NCI-H748 treated with DMSO at 0.1 percent for 48 hours (cell line): ENCODE measurements around the gene PARD3.

Experiments used
- DNase-seq: peaks from one replicate; lab custom pipeline; 2025; lab: John Stamatoyannopoulos, UW

Gene PARD3

DNA sequence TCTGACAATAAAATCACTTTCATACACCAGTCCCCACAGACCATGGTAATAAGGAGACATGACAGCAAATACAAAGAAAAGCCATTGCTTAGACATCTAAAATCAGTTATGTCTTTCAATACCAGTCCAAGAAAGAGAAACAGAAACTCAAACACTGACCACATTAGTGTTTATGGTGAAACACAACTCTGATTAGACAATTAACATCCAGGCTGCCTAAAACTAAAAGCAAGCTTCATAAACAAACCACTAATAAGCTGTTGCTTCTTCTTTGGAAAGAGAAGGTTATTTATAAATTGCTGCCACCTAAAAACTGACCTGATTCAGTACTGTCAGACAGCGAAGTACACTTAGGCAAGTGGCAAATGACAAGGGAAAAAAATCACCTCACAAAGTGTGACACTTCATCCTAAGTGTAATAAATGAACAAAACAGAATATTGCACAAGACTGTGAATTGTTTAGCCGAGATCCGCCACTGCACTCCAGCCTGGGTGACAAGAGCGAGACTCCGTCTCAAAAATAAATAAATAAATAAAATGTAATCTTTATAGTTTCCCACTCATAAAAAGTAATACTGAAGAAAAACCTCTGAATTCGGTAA lies 277.4 kb downstream of the PARD3 start:
- DNase-seq, result no peak

- DNase-seq, result no peak
Observed at GRCh38 chr10:34535872-34536271, 279.2 kb downstream of the PARD3 start.

DNA sequence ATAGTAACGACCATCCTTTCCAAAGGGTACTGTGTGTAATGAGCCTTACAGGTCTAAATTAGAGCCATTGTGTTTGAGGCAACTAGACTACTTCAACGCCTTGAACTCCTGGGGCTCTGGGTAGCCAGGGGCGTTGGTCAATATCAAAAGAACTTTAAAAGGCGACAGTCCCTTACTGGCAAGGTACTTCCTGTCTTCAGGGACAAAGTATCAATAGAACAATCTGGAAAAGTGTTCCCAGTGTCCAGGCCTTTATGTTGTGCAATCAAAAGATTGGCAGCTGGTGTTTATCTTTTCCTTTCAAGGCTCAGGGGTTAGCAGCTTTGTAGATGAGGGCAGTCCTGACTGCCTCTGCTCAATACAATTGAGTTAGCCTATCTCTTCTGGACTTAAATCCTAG lies 284.3 kb downstream of the PARD3 start:
- DNase-seq, result no peak

DNA sequence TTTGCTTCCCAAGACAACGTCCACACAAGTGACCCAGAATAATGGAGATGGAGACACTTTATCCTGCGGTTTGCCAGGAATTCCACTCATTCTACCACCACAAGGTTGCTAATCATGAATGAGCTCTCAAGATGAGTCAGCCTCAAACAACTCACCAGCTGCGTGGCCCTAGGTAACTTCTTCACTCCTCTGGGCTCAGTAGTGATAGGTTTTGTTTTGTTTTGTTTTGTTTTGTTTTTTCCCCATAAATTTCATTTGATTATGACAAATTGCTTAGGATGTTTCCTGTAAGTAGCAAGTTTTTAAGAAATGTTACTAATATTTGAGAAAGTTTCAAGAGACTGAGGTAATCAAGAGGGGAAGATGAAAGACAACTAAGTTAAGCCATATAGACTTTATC lies 286.8 kb downstream of the PARD3 start:
- no peak for DNase-seq

DNA sequence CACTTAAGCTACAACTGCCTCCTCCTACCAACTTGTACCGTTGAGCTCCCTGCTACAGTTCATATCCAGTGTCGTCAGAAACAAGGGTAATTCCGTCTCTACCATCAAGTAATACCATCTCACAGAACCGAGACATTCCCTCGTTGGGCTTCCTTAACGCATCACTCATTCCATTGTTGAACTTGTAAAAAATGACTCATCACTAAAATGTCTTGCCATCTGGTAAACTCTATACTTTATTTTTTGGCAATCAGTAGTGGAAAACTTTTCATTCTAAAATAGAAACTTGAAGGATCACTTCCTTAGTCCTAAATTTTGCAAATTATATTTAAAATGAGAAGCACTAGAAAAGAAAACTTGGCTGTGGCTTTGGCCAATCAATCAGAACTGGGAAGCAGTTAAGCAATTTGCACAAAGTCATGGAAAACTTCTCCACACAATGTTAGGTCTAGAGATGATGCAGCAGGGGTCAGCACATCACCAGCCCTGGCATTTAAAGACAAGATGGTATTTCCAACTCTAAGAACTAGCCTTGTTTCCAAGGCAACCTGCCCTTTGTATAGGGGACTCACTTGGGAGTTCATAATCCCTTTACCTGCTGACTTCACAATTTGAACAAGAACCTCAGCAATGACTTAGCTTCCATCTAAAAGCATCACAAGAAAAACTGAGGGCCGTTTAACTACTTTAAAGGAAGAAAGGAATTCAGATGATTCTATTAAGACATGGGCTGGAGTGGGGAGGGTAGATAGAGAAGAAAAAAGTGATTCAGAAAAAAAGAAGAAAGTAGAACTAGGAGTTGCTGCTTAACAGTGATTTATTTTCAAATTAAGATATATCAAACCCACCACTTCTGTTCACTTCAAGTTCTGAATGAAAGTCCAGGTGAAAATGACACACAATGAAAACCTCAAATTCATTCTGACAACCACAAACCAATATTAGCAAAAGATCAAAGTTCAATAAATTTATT lies 288.1 kb downstream of the PARD3 start:
- no peak for DNase-seq

DNA sequence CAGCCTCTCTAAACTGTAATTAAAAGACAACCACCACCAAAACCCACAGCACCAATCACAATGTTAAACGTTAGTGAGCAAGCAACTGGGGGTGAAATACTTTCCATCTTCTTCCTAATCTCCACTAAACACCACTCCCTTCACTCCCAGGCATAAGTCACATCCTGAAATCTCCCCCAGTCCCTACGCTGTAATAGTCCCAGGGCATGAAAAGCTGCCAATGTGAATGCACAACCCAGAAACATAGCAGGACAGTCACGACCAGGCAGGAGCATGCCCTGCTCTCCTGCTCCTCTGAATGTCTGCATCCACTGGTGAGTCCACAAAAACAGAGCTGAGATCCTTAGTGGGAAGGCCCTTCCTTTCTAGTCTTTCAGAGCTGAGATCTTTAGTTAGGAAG lies 288.9 kb downstream of the PARD3 start:
- DNase-seq, result no peak

DNA sequence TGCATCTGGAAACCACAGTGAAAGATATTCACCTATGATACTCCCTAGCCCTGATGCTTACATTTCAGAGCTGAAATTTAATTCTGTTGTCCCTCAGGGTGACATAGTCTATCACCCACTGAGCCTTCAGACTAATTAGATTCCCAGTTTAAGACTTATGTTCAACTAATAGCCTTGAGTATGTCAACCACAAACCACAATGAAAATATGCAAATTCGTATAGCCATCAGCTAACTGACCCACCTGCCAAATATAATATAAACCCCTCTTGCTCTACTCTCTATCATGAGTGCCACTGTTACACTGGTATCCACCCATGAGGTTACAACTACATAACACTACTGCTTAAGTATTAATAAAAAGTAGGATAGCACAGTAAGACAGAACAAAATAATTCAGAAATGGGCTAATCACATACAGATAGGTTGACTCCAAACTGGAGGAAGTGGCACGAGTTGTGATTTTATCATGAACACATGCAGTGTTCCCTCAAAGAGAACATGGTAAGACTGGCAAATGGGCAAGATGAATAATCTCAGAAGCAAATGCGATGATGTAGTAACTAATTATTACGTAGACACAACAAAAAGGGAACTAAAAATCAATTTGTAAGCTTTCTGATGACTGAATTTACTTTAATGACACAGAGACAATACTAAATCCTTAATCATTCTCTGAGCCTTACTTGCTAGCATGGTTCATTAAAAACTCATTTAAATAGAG lies 290.6 kb downstream of the PARD3 start:
- DNase-seq, result no peak

DNA sequence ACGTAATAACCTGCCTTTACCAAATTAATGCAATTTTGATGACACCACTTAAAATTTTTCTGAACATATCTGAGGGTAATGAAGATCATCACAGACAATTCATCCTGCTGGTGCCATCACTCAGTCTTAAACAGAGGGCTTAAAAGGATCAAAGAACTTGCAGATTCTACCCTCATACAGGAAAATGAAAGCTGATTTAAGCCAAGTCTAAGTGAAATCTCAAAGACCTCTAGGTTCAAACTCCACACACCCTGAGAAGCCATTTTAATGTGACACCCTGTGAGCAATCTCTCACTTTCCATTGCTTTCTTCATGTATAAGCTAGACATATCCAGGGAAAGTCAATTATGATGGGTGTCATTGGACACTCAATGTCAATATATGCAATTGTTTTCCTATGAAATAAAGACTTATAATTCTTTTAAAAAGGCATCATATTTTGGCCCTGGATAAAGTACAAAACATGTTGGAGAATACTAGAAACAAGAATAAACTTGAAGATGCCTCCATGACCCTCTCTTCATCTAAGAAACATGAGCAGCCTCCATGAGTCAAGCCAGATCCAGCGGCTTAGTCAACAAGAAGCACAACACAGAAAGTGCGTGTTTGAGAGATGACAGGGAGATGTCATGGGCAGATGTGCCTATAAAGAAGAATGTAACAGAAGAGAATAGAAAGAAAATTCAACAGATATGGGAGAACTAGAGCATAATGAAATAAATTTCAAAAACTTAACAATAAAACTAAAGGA lies 291.9 kb downstream of the PARD3 start:
- no peak for DNase-seq

DNA sequence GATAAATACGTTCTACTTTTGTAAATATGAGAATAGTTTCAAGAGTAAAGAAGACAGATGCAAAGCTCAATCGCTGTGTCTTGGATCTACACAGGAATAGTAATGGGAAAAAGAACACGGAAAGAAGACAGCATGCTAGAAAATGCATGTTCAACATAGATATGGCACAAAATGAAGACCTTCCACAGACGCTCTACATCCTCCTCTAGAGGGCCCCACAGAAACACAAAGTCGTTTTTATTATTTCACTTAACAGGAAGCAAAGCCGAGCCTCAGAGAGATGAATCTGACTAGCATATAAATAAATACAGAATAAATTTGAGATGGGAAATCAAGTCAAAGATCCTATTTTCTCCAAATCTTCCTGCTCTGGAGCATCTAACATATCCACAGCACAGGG lies 292.6 kb downstream of the PARD3 start:
- peak; percentile 68 for DNase-seq

DNA sequence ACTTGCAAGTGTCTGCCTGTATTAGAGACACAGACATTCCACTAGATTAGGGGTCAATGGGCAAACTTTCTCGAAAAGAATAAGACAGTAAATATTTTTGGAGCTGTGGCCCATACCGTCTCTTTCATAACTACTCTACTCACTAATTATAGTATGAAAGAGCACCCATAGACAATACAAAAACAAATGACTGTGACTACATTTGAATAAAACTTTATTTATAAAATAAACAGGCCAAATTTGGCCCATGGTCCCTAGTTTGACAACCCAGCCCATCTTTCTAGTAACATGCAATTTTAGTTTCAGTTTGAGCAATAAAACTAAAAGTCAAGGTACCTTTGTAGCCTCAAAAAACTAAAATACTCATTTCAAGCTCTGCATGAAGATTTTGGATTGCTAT lies 294.6 kb downstream of the PARD3 start:
- no peak for DNase-seq

DNA sequence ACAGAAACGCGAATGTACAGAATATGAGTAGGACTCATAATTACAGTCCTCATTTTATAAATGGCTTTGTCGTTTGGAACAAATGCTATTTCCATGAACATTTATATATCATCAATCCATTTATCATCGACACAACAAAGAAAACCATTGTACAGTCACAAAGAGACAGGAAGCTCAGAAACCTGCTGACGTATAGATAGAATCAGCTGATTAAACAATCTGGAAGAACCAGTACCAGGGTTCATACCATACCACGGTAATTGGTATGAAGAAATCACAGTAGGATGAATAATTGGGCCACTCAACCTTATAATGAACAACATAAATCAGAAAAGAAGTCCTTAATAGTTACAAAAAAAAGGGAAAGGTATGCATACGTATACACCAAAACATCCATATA lies 295.0 kb downstream of the PARD3 start:
- peak; percentile 72 for DNase-seq

DNA sequence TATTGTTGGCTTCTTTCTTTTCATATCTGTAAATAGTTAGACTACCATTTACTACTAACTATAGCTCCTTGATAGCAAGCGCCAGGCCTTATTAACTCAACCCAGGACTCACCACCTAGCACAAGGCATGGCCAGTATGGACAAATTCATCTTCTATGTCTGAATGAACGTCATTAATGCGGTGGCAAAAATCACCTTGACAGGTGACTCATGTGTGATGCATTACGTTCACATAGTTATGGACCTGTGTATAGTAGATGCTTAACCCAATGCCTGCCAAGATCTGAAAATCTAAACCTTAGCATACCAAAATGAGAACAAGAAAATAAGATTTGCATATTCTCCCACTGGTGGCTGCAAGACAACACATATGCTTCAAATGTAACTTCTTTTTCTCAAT lies 300.8 kb downstream of the PARD3 start:
- no peak for DNase-seq

DNA sequence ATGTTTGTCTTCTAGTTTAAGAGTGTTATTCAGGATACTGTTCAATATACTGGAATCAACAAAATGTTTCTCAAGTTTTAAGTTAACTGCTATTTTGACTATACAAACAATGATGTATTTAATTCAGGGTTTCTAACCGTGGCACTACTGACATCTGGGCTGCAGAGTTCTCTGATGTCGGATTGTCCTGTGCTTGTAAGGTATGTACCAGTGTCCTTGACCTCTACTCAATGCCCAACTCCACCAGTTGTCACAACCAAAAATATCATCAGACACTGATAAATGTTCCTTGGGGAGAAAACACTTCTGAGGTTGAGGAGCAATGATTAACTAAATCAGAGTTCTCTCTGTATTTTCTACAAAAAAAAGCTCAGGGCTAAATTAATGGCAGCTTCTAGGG lies 301.5 kb downstream of the PARD3 start:
- no peak for DNase-seq

- peak; percentile 76 for DNase-seq
Observed at GRCh38 chr10:34507217-34507616, 307.9 kb downstream of the PARD3 start.

GRCh38 chr10:34506786-34507185 lies 308.3 kb downstream of the PARD3 start:
- DNase-seq, result peak; percentile 68

DNA sequence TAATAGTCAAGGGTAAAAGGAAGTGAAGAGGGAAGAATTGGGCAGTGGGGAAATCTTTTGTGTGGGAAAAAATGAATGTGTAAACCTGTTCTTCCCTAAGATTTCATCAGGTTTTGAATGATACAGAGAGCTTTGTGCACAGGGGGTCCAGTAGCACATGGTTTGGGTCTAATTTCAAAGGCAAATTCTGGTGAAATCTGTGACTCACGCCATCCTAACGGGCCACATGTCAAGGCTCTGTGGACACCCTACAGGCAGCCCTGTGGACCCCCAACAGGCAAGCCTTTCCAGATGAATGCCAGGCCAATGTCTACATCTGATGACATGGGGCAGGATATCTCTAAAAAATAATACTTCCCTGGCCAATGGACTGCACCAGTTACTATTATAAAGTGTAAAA lies 309.8 kb downstream of the PARD3 start:
- DNase-seq, result no peak

GRCh38 chr10:34504534-34504933 lies 310.6 kb downstream of the PARD3 start:
- no peak for DNase-seq

DNA sequence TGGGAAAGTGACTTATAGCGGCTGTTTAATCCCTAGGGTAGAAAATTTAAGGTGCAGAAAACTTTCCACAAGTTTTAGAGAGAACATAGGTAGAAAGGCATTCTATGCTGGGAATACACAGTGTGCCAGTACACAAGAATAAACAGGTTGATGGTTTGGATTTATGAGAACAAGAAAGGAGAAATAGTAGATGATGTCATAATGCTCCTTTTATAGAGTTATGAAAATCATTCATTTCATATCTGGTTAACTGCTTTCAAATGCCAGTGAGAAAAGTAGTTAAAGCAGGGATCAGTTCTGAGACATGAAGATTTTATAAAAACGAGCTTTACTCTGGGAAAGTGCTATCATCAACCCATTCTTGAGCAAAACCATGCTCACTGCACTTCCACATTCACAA lies 311.4 kb downstream of the PARD3 start:
- no peak for DNase-seq

- no peak for DNase-seq
Observed at GRCh38 chr10:34499612-34500279, 315.4 kb downstream of the PARD3 start.

DNA sequence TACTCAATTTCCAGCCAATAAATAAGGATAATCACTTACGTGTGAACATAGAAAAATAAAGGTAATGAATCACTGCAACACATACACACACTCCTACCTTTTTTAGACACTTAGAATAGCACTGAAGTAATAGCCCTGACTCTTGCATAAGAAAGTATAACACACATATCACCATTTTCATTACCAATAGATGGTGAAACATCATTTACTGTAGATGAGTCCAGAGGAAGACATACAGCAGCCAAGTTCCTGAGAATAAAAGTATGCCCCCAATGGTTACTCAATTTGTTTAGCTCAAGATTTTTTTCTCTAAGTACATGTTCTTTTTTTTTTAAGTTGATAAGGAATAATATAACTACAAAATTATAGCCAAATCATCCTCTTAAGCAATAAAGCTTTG lies 316.3 kb downstream of the PARD3 start:
- no peak for DNase-seq

DNA sequence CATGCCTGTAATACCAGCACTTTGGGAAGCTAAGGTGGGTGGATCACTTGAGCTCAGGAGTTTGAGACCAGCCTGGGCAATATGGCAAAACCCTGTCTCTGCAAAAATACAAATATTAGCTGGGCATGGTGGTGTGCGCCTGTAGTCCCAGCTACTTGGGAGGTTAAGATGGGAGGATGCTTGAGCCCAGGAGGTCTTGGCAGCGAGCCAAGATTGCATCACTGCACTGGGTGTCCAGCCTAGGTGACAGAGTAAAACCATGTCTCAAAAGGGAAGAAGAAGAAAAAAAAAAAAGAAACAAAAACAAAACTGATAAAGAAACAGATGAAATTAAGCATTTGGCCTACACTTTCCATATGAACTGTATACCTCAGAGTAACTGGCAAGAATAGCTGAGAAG lies 319.2 kb downstream of the PARD3 start:
- no peak for DNase-seq

- DNase-seq, result no peak
Observed at GRCh38 chr10:34494012-34494411, 321.1 kb downstream of the PARD3 start.
